PC-9 (cell line): ENCODE measurements around the gene FGF12. TPM values are rescaled to one million over a fixed set of nuclear protein-coding genes. Genes with fewer than 3 reads are reported as not detected.

Experiments
- BruUV-seq: library from RNA; stranded (reverse); fragments of 400-500 nt; replicated peaks from 2 replicates; lab custom pipeline; 2021; lab: Mats Ljungman, UMichigan
- CTCF ChIA-PET: fragments of 300-600 bp; sonication (Branson Sonifier 250); formaldehyde crosslinking; loops from one replicate; lab custom pipeline; 2022; ENCODE audit warnings: antibody characterized with exemption; lab: Charles Lee
- POLR2A ChIA-PET: fragments of 300-600 bp; sonication (Branson Sonifier 250); formaldehyde crosslinking; loops from one replicate; lab custom pipeline; 2022; ENCODE audit warnings: antibody characterized with exemption; ENCODE audit not compliant: unreplicated experiment; lab: Charles Lee
- DNase-seq, 2 experiments: peaks; one replicate each; pipeline versions ENCODE4 v3.0.0 to v3.0.0-alpha.2; 2015 to 2022; ENCODE audit warnings: mixed read lengths in 1 of 2
- H2AFZ ChIP-seq: fragments of 200-600 bp; sonication (generic); 2 replicates; pipeline ENCODE4 v1.8.1; 2017; ENCODE audit warnings: antibody characterized with exemption
- H3F3A ChIP-seq: fragments of 200-600 bp; sonication (generic); 2 replicates; pipeline ENCODE4 v1.8.1; 2017; ENCODE audit warnings: antibody characterized with exemption, mild to moderate bottlenecking, low read depth; ENCODE audit not compliant: insufficient read depth
- H3K27ac ChIP-seq: fragments of 200-600 bp; sonication (generic); 2 replicates; pipeline ENCODE4 v1.6.1; 2016; ENCODE audit warnings: mixed run types
- H3K27me3 ChIP-seq: fragments of 200-600 bp; sonication (generic); 2 replicates; pipeline ENCODE4 v1.6.1; 2016; ENCODE audit warnings: low read depth, mixed run types; ENCODE audit not compliant: insufficient read depth
- H3K36me3 ChIP-seq: fragments of 200-600 bp; sonication (generic); 2 replicates; pipeline ENCODE4 v1.6.1; 2016; ENCODE audit warnings: low read depth, mixed run types
- H3K4me1 ChIP-seq: fragments of 200-600 bp; sonication (generic); replicated peaks from 2 replicates; pipeline ENCODE4 v1.6.1; 2016; ENCODE audit warnings: mixed run types; ENCODE audit not compliant: insufficient read depth
- H3K4me2 ChIP-seq: fragments of 200-600 bp; sonication (generic); 2 replicates; pipeline ENCODE4 v1.6.1; 2017; ENCODE audit warnings: mixed run types
- H3K4me3 ChIP-seq: fragments of 200-600 bp; sonication (generic); 2 replicates; pipeline ENCODE4 v1.6.1; 2016; ENCODE audit warnings: mixed run types
- H3K79me2 ChIP-seq: fragments of 200-600 bp; sonication (generic); 2 replicates; pipeline ENCODE4 v1.6.1; 2017; ENCODE audit warnings: low read depth, mixed run types
- H3K9me2 ChIP-seq: fragments of 200-600 bp; sonication (generic); 2 replicates; pipeline ENCODE4 v1.8.1; 2017; ENCODE audit warnings: mild to moderate bottlenecking; ENCODE audit not compliant: insufficient read depth
- H3K9me3 ChIP-seq: fragments of 200-600 bp; sonication (generic); 2 replicates; pipeline ENCODE4 v1.8.1; 2016; ENCODE audit warnings: low read depth; ENCODE audit not compliant: insufficient read depth
- H4K20me1 ChIP-seq: fragments of 200-600 bp; sonication (generic); 2 replicates; pipeline ENCODE4 v1.8.1; 2017; ENCODE audit not compliant: insufficient read depth
- EZH2 ChIP-seq: fragments of 200-600 bp; sonication (generic); IDR thresholded peaks from 2 replicates; pipeline ENCODE4 v1.8.0; 2017; ENCODE audit warnings: antibody characterized with exemption, low read depth
- intact Hi-C: fragments of 100-400 bp; cut with micrococcal nuclease; formaldehyde crosslinking; loops from one replicate; pipeline ENCODE4 v1.10.0; 2022; ENCODE audit not compliant: unreplicated experiment
- total RNA-seq: library from RNA; stranded (reverse); gene quantifications from 2 replicates; pipeline ENCODE4 v1.2.3, GENCODE V29; 2021
- TF ChIP-seq, protein P1 (sequence below): fragments of 200-600 bp; sonication (generic); conservative IDR thresholded peaks from 2 replicates; pipeline ENCODE4 v1.6.1; 2017; ENCODE audit warnings: mixed run types, antibody characterized with exemption, mild to moderate bottlenecking, moderate library complexity

FGF12 gene
- total RNA-seq, 1 experiment from 2014 or later, result 10.9 TPM

DNA sequence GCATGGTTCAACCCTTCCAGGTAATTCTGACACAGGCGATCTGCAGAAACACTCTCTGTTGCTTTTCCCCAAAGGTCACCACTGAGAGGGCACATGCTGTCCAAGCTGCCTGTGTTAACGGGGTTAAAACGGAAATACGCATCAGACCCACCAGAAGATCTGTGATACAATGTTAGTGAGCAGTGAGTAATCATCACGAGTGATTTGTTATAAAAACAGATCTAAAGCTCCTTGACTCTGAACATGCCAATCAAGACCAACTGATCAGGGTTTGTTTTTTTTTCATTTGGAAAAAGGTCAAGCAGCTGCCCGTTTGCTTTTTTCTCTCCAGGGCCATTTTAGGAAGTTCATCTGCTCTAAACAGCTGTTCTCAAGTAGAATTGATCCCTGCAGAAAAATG is 43.2 kb downstream of the FGF12 start:
- ChIA-PET POLR2A (no interaction called here), CTCF (no interaction called here)
- Histone ChIP-seq H3F3A (no peaks in the 10 kb centered on the region), H3K4me3 (no peak overlapping the region), H3K9me3 (no peaks in the 10 kb centered on the region), H3K9me2 (no peaks in the 10 kb centered on the region), H3K27ac (no peak overlapping the region), H3K4me2 (no peak overlapping the region), H3K27me3 (no peaks in the 10 kb centered on the region), H4K20me1 (no peaks in the 10 kb centered on the region), H3K79me2 (no peaks in the 10 kb centered on the region), H3K36me3 (no peaks in the 10 kb centered on the region), H3K4me1 (no peaks in the 10 kb centered on the region), H2AFZ (no peak overlapping the region)
- no peak for TF ChIP-seq EZH2
- TF ChIP-seq, protein P1, sequence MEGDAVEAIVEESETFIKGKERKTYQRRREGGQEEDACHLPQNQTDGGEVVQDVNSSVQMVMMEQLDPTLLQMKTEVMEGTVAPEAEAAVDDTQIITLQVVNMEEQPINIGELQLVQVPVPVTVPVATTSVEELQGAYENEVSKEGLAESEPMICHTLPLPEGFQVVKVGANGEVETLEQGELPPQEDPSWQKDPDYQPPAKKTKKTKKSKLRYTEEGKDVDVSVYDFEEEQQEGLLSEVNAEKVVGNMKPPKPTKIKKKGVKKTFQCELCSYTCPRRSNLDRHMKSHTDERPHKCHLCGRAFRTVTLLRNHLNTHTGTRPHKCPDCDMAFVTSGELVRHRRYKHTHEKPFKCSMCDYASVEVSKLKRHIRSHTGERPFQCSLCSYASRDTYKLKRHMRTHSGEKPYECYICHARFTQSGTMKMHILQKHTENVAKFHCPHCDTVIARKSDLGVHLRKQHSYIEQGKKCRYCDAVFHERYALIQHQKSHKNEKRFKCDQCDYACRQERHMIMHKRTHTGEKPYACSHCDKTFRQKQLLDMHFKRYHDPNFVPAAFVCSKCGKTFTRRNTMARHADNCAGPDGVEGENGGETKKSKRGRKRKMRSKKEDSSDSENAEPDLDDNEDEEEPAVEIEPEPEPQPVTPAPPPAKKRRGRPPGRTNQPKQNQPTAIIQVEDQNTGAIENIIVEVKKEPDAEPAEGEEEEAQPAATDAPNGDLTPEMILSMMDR, result no peak
- BruUV-seq, result no TSS peak
- intact Hi-C loops, result no loop called here
- DNase-seq, result no peak

DNA sequence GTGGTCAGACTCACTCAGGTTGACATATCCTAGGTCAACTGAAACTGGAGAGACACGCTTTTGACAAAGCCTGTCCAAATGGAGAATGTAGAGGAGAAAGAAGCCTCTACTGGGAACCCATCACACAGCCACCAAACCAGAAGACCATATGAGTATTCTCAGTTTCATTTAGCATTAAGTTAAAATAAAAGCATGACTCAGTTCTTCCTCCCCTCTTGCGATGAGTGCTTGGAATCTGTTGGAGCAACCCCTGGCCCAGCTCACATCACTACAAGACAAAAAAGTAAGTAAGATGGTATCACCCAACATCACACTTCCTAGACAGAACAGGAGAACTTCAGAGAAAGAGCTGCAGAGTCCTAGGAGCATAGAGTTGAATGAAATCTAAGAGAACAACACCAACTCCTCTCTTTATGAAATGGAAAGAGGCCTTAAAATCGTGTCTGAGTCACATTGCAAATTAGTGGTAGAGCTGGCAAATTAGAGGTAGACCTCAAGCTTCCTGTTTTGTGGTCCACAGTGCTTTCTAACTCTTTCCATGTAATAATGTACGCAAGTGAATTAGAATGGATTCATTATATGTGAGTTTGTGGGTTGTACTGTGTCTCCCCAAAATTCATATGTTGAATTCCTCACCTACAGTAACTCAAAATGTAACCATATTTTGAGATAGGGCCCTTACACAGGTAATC is 51.2 kb downstream of the FGF12 start:
- no peaks in the 10 kb centered on the region for H3K9me3 ChIP-seq
- intact Hi-C loops, result no loop called here
- H3K27me3 ChIP-seq, result no peaks in the 10 kb centered on the region
- no peak overlapping the region for H3K27ac ChIP-seq
- no peaks in the 10 kb centered on the region for H3K79me2 ChIP-seq
- H2AFZ ChIP-seq, result no peak overlapping the region
- no peaks in the 10 kb centered on the region for H3K4me1 ChIP-seq
- H3K9me2 ChIP-seq, result peaks cover 2% of the 10 kb centered on the region; the same call in 1 of the 2 replicates
- POLR2A ChIA-PET, result no interaction called here
- H3K4me2 ChIP-seq, result no peak overlapping the region
- CTCF ChIA-PET, result no interaction called here
- DNase-seq, result no peak
- TF ChIP-seq, protein P1, result no peak
- no peaks in the 10 kb centered on the region for H3F3A ChIP-seq
- no peak overlapping the region for H3K4me3 ChIP-seq
- no peaks in the 10 kb centered on the region for H4K20me1 ChIP-seq
- no peaks in the 10 kb centered on the region for H3K36me3 ChIP-seq
- no TSS peak for BruUV-seq

DNA sequence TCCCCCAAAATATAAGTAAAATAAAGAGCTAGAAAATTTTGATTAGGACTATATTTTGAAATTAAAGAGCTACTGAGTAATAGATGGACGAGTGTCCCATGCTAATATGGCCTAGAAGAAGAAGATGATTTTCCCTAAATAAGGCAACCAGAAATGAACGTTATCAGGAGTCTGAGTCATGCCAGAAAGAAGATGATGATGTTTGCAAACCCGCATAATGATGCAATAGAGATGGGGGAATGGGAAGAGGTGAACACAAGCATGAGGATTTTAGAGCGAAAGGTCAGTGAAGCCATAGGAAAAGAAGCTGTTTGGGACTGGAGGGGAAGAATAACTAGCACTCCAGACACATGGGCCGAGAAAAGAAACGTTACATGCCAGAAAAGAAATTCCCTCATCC is 71.7 kb downstream of the FGF12 start:
- Histone ChIP-seq H2AFZ (no peak overlapping the region), H3F3A (no peaks in the 10 kb centered on the region), H3K27me3 (no peaks in the 10 kb centered on the region), H4K20me1 (no peaks in the 10 kb centered on the region), H3K79me2 (no peaks in the 10 kb centered on the region), H3K9me2 (no peaks in the 10 kb centered on the region), H3K4me3 (no peak overlapping the region), H3K4me2 (no peak overlapping the region), H3K4me1 (no peaks in the 10 kb centered on the region), H3K27ac (no peak overlapping the region), H3K36me3 (no peaks in the 10 kb centered on the region), H3K9me3 (no peaks in the 10 kb centered on the region)
- no TSS peak for BruUV-seq
- DNase-seq, result no peak
- CTCF ChIA-PET, result no interaction called here
- no peak for TF ChIP-seq EZH2
- TF ChIP-seq, protein P1, result no peak
- intact Hi-C loops, result no loop called here
- POLR2A ChIA-PET, result no interaction called here
